ENCODE measurements around the gene OSBPL5. TPM values are rescaled to one million over a fixed set of nuclear protein-coding genes. Genes with fewer than 3 reads are reported as not detected.

The OSBPL5 gene
- total and polyA plus RNA-seq, 4 donors: 15.2 to 51.5 (median 28.3) TPM

- Histone ChIP-seq H3K27ac (ENCODE audit: low read depth in 1 of 2, low read length in 1 of 2) (no peak overlapping the region), H3K36me3 (ENCODE audit: control insufficient read depth in 4 of 4, insufficient read depth in 4 of 4, low read length in 4 of 4) (no peaks in the 10 kb centered on the region), H3K9me3 (ENCODE audit: control insufficient read depth in 4 of 4, insufficient read depth in 3 of 4, low read length in 3 of 4) (peaks cover 1 to 6% (median 3%) of the 10 kb centered on the region in 4 donors), H3K4me3 (no peak overlapping the region), H3K9ac (ENCODE audit: insufficient read depth in 1 of 2, low read length in 2 of 2) (no peak overlapping the region), H3K4me1 (ENCODE audit: control insufficient read depth in 5 of 5, insufficient read depth in 5 of 5, low read length in 5 of 5) (peaks cover 0 to 14% (median 7%) of the 10 kb centered on the region in 5 donors), H3K27me3 (ENCODE audit: control insufficient read depth in 3 of 3, insufficient read depth in 3 of 3, low read length in 2 of 3) (no peaks in the 10 kb centered on the region)
- no peak for ATAC-seq (ENCODE audit: insufficient read depth, low FRiP score)
- no peak for TF ChIP-seq CTCF (IDR thresholded peaks at IDR 0.05; ENCODE audit: control extremely low read depth, extremely low read depth)
- no peak for DNase-seq
- 96 to 100% methylated on average over 2 of the region's 2 CpGs for WGBS, 2 donors
Measured at GRCh38 chr11:3173795-3174194, 8.7 kb upstream of the OSBPL5 start.

GRCh38 chr11:3171931-3172560 lies 6.9 kb upstream of the OSBPL5 start:
- H3K27ac ChIP-seq (ENCODE audit: low read depth in 1 of 2, low read length in 1 of 2): no peak overlapping the region
- WGBS, 2 donors: 78 to 83% methylated on average over 12 of the region's 12 CpGs
- H3K4me3 ChIP-seq: no peak overlapping the region
- no peak for TF ChIP-seq CTCF (IDR thresholded peaks at IDR 0.05; ENCODE audit: control extremely low read depth, extremely low read depth)
- H3K9ac ChIP-seq (ENCODE audit: insufficient read depth in 1 of 2, low read length in 2 of 2): no peak overlapping the region
- H3K4me1 ChIP-seq (ENCODE audit: control insufficient read depth in 5 of 5, insufficient read depth in 5 of 5, low read length in 5 of 5): peaks cover 0 to 14% (median 7%) of the 10 kb centered on the region in 5 donors
- ATAC-seq (ENCODE audit: insufficient read depth, low FRiP score) (no peak), DNase-seq (no peak)
- no peaks in the 10 kb centered on the region for H3K27me3 ChIP-seq (ENCODE audit: control insufficient read depth in 3 of 3, insufficient read depth in 3 of 3, low read length in 2 of 3)
- no peaks in the 10 kb centered on the region for H3K36me3 ChIP-seq (ENCODE audit: control insufficient read depth in 4 of 4, insufficient read depth in 4 of 4, low read length in 4 of 4)
- H3K9me3 ChIP-seq (ENCODE audit: control insufficient read depth in 4 of 4, insufficient read depth in 3 of 4, low read length in 3 of 4): peaks cover 1 to 6% (median 3%) of the 10 kb centered on the region in 4 donors

- Histone ChIP-seq H3K27me3 (ENCODE audit: control insufficient read depth in 3 of 3, insufficient read depth in 3 of 3, low read length in 2 of 3) (no peaks in the 10 kb centered on the region), H3K9ac (ENCODE audit: insufficient read depth in 1 of 2, low read length in 2 of 2) (no peak overlapping the region), H3K9me3 (ENCODE audit: control insufficient read depth in 4 of 4, insufficient read depth in 3 of 4, low read length in 3 of 4) (peaks cover 0 to 1% (median 1%) of the 10 kb centered on the region in 4 donors), H3K27ac (ENCODE audit: low read depth in 1 of 2, low read length in 1 of 2) (no peak overlapping the region), H3K36me3 (ENCODE audit: control insufficient read depth in 4 of 4, insufficient read depth in 4 of 4, low read length in 4 of 4) (no peaks in the 10 kb centered on the region), H3K4me3 (no peak overlapping the region), H3K4me1 (ENCODE audit: control insufficient read depth in 5 of 5, insufficient read depth in 5 of 5, low read length in 5 of 5) (peaks cover 0 to 14% (median 7%) of the 10 kb centered on the region in 5 donors)
- ATAC-seq (ENCODE audit: insufficient read depth, low FRiP score) (no peak), DNase-seq (no peak)
- WGBS, 2 donors: 85 to 87% methylated on average over 22 to 24 of the region's 24 CpGs
- no peak for TF ChIP-seq CTCF (IDR thresholded peaks at IDR 0.05; ENCODE audit: control extremely low read depth, extremely low read depth)
Measured at GRCh38 chr11:3170756-3171650, 5.9 kb upstream of the OSBPL5 start.

Measured in lung (tissue), 12 donors.